Epithelial cell of esophagus (primary cell): ENCODE data around the gene CPLX1.

ENCODE experiments used
- DNase-seq: peaks from one replicate; pipeline ENCODE4 v3.0.0; 2010; ENCODE audit warnings: low read depth
- H3K4me3 ChIP-seq: 2 replicates; pipeline ENCODE4 v1.5.1; 2011; ENCODE audit warnings: mild to moderate bottlenecking, low read length, control low read depth
- TF ChIP-seq, protein P1 (sequence below): IDR thresholded peaks from 2 replicates; pipeline ENCODE4 v1.5.1; 2011; ENCODE audit warnings: low read depth, mild to moderate bottlenecking, low read length, control low read depth, inconsistent platforms; ENCODE audit not compliant: insufficient read depth; ENCODE audit errors: missing control alignments

CPLX1 gene

DNA sequence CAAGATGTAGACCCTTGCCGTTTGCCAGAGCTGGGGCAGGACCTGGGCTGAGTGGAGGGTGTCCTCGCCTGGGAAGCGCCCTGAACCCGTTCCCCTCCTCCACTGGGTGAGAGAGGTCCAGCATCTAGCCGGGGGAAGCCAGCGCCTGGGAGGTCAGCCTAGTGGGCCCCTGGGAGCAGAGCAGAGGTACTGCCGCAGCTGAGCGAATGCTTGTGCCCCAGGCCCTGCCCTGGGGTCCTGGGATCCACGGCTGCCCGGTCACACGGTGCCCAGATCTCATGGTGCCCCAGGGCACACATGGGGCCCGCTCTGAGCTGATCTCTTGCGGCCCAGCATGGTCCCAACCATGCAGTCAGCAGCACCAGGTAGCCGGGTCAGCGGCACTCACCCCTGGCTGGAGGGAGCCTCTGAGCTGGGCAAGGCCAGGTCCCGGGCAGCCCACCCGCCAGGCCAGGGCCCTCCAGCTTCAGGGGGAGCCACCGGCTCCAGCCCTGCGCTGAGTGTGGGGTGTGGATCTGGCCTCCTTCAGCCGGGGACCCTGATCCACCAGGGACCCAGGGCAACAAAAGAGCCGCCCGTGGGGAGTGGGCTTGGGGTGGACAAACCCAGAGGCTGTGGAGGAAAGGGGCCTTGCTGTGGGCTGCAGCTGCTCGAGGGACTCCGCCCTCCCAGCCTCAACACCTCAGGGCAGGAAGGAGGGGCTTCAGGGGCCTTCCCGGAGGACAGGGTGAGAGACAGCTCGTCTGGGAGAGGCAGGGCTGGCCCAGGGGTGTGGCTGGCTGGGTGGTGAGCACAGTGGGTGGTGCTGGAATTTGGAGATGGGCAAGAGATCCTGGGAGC, 4.1 kb upstream of the CPLX1 start:
- TF ChIP-seq, protein P1, sequence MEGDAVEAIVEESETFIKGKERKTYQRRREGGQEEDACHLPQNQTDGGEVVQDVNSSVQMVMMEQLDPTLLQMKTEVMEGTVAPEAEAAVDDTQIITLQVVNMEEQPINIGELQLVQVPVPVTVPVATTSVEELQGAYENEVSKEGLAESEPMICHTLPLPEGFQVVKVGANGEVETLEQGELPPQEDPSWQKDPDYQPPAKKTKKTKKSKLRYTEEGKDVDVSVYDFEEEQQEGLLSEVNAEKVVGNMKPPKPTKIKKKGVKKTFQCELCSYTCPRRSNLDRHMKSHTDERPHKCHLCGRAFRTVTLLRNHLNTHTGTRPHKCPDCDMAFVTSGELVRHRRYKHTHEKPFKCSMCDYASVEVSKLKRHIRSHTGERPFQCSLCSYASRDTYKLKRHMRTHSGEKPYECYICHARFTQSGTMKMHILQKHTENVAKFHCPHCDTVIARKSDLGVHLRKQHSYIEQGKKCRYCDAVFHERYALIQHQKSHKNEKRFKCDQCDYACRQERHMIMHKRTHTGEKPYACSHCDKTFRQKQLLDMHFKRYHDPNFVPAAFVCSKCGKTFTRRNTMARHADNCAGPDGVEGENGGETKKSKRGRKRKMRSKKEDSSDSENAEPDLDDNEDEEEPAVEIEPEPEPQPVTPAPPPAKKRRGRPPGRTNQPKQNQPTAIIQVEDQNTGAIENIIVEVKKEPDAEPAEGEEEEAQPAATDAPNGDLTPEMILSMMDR, result no peak
- DNase-seq, result no peak
- H3K4me3 ChIP-seq, result no peak overlapping the region

DNA sequence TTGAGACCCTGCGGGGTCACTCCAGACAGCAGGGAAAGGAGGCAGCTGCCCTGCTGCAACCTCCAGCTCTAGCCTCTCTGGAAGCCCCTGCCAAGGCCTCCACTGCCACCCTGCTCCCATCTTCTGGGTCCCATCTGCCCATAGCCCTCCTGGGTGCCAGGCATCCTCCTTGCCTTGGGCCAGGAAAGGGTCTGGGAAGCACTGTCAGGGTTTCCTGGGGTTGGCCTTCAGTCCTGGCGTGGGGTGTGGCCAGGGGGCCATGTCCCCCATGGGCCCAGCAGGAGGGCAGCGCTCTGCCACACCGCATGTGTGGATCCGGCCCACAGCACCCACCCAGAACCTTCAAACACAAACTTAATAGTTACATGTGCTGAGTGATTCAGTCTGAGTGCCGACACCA, 3.4 kb upstream of the CPLX1 start:
- DNase-seq, result no peak
- TF ChIP-seq, protein P1, result no peak
- H3K4me3 ChIP-seq, result no peak overlapping the region

DNA sequence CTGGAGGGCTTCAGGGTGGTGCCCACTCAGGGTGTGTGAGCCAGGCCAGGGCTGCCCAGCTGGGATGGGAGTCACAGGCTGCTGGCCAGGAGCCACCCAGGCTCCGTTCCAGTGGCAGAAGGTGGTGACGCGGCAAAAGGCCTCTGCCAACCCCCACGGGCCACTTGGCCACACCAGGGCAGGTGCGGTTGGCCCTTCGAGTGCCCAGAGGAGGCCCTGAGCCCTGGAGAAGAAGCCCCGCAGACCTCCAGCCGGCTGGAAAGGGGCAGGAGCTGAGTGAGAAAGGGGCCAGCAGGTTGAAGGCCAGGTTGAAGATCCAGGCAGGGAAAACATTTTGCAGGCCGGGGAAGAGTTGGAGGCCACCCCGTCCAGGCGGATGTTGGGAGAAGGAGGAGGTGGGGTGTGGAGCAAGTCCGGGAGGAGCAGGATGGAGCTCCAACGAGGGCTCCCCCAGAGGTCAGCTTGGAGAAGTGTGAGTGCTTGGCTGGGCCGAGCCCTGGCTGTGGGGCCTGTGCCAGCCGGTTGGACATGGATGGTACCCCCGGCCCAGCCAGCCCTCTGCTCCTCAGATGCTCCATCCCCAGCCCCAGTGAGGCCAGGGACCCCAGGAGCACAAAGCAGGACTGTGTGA, 2.8 kb upstream of the CPLX1 start:
- H3K4me3 ChIP-seq, result no peak overlapping the region
- TF ChIP-seq, protein P1, result no peak
- DNase-seq, result no peak

DNA sequence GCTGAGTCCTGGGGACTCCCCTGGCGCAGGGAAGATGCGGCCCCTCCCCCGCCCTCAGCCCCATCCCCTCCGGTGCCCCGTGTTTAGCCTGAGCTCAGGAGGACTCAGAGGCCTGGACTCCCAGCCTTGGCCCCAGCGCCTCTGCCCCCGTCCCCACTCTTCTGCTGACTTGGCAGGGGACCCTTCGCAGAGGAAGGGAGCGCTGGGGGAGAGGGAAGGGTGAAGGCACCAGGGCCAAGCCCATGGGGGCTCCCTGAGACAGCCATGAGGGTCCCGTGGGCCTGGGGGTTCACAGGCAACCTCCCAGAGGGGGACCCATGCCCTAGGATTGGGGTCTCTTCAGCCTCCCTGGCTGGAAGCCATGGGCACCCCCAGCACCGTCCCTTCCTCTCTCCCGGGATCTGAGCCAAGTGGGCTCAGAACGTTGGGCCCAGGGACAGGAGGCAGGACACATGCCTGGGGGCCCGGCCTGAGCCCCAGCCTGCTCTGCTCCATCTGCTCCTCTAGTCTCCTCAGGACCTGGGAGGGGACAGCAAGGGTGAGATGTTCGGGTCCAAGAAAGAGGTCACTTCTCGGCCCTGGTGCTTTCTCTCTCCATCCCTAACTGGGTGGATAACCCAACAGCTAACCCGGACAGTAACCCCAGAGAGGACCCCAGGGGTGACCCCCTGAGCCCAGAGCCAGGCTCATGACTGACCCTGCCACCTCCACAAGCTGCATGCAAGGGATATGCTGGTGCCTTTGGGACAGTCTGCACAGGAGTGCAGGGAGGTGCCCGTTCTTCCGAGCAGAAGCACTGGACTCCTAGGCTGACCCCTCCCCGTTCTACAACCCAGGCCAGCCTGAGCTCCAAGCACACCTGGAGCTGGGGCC, 1.5 kb upstream of the CPLX1 start:
- TF ChIP-seq, protein P1, result no peak
- DNase-seq, result no peak
- no peak overlapping the region for H3K4me3 ChIP-seq

DNA sequence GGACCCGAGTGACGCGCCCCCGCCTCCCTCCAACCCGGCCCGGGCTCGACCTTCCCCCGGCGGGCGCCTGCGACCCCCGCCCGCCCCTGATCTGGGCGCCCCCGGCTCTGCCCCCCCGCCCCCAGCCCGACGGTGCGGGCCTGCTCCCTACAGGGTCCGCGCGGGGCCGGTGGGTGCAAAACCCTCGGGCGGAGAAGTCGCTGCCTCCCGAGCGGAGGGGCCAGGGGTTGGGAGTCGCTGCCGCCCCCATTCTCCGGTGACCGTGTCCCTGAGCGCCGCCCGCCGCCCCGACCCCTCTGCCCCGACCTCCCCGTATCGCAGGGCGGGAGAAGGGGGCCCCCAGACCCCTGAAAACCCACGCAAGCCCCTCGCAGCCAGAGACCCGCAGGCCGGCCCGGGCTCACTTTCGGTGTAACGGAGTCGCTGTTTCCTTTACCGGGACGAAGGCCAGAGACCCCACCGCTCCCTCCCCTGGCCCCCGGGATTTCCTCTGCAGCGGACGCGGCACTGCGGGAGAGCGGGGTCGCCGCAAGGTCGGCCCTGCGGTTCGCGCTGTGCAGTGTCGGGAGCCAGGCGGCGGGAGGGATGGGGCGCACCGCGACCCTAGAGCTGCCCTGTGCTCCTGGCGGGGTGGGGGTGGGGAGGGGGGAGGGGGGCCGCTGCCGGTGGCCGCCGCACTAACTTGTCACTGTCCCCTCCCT, 729 bp upstream of the CPLX1 start:
- TF ChIP-seq, protein P1, result no peak
- no peak for DNase-seq
- no peak overlapping the region for H3K4me3 ChIP-seq
